Hindlimb muscle (tissue), 1 donor: ENCODE data around the gene ACBD4. TPM values are rescaled to one million over a fixed set of nuclear protein-coding genes. Genes with fewer than 3 reads are reported as not detected.

Experiments
- DNase-seq: peaks from one replicate; pipeline ENCODE4 v3.0.0-alpha.2; 2013
- polyA plus RNA-seq: library from polyadenylated mRNA; unstranded; fragments of 120-200 nt; gene quantifications from one replicate; pipeline ENCODE4 v1.2.1, GENCODE V29; 2013; ENCODE audit not compliant: insufficient read length

ACBD4 gene
- polyA plus RNA-seq, 1 donor, result 5.7 TPM

- no peak for DNase-seq
Observed at GRCh38 chr17:45138911-45139532, 3.5 kb downstream of the ACBD4 start.

DNA sequence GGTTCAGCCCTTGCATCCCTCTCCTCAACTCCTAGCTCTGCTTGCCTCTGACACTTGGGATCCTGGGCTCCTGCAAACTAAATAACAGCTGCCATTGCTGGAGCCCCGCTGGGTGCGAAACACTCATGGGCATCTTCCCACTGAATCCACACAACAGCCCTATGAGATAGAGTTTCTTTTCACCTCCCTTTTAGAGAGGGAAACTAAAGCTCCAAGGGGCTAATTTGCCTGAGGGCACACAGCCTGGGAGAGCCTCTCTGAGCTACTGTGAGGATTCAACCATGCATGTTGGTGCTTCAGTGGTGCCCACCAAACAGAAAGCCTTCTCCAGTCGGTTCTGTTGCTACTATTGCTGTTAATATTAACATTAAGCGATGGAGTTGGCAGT lies 4.0 kb downstream of the ACBD4 start:
- DNase-seq, result no peak

- no peak for DNase-seq
Observed at GRCh38 chr17:45143094-45143670, 7.7 kb downstream of the ACBD4 start.

- peak; percentile 82 for DNase-seq
Observed at GRCh38 chr17:45143767-45144198, 8.3 kb downstream of the ACBD4 start.

DNA sequence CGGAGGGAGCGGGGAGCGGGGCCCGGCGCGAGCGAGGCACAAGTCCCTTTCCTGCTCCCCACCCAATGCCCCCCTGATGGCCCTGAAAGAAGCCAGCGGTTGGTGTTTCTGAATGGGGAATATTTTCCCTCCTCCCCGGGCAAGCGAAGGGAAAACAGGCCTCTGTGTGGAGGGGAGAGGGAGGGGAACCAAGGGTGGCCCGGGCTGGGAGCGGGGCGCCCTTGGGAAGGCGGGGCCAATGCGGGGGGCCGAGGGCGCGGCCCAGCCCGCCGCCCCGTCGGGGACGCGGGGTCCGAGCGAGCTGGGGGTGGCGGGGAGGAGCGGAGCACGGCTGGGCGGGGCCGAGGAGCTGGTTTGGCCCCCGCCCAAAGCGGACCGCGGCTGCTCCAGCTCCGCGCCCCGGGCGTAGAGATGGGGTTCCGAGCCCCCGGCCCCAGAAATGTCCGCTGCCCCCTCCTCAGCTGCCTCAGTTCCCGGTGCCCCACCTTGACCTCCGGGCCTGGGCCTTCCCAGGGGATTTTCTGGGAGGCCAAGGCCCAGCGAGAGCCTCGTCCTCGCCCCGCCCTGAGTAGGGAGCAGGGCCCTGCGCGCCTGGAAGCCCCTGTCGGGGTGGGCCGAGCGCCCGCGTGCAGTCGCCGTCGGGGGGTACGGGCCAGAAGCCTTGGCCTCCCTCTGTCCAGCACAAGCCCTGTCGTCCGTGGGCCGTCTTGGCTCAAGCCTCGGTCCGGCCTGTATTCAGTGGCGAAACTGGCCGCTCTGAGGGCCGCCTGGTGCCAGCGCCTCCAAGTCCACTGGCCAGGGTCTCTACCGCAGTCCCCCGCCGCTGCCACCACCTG lies 8.9 kb downstream of the ACBD4 start:
- DNase-seq, result peak; percentile 64

DNA sequence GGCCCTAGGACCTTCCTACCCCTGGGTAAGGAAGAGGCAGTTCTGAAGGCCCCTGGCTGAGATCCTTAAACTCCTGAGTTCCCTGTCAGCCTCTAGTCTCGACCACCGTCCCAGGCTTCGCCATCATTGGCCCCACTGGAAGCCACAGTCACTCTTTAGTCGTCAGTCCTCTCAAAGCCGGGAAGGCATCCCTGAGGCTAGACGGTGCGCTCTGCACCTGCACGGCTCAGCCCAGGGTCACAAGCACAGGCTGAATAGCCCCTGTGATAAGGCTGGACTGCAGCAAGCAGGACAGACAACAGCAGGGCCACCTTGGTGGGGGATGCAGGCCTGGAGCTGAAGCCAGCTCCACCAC lies 9.5 kb downstream of the ACBD4 start:
- no peak for DNase-seq

- no peak for DNase-seq
Observed at GRCh38 chr17:45146166-45146565, 10.7 kb downstream of the ACBD4 start.

GRCh38 chr17:45146592-45146889 lies 11.1 kb downstream of the ACBD4 start:
- no peak for DNase-seq

GRCh38 chr17:45146890-45147580 lies 11.5 kb downstream of the ACBD4 start:
- peak; percentile 89 for DNase-seq

DNA sequence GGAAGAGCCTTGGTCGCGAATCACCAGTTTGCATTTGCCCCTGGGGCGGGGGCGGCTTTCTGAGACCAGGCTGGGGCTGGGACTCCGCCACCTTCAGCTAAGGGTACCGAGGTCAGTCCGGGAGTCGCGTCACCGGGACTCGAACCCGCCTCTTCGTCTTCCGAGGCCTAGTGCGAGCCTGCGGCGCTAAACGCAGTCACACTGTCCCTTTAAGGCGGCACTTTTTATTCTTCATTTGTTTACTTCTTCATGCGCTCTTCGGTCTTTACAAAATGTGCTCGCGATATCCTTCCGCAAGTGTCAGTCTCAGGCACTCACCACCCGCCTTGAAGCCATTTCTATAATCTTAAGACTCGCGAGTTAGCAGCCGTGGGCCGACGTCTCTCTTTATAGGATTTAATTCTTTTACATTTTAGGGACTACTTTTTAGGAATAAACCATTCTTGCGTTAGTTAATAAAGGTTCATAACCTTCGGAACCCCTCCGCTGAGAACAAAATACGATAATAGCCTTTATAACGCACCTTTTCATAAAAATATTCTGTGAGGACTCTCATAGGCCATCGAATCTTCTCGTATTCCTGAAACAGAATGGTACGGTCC lies 12.2 kb downstream of the ACBD4 start:
- DNase-seq, result peak; percentile 92

GRCh38 chr17:45148183-45149036 lies 12.9 kb downstream of the ACBD4 start, which contains the start of gene HEXIM1:
Gene HEXIM1, plus strand, starts transcription at chr17:45148475. Its CDS starts 716 bp downstream, at chr17:45149191.
- peak; percentile 100 for DNase-seq

DNA sequence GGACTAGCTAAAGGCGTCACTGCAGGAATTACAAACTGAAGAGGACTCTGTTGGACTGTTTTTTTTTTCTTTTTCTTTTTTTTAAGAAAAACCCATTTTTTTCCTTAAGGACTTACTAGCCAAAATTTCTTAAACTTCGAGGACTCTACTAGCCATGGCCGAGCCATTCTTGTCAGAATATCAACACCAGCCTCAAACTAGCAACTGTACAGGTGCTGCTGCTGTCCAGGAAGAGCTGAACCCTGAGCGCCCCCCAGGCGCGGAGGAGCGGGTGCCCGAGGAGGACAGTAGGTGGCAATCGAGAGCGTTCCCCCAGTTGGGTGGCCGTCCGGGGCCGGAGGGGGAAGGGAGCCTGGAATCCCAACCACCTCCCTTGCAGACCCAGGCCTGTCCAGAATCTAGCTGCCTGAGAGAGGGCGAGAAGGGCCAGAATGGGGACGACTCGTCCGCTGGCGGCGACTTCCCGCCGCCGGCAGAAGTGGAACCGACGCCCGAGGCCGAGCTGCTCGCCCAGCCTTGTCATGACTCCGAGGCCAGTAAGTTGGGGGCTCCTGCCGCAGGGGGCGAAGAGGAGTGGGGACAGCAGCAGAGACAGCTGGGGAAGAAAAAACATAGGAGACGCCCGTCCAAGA lies 13.7 kb downstream of the ACBD4 start:
- peak; percentile 92 for DNase-seq

GRCh38 chr17:45149669-45150664 lies 14.5 kb downstream of the ACBD4 start:
- peak; percentile 83 for DNase-seq

DNA sequence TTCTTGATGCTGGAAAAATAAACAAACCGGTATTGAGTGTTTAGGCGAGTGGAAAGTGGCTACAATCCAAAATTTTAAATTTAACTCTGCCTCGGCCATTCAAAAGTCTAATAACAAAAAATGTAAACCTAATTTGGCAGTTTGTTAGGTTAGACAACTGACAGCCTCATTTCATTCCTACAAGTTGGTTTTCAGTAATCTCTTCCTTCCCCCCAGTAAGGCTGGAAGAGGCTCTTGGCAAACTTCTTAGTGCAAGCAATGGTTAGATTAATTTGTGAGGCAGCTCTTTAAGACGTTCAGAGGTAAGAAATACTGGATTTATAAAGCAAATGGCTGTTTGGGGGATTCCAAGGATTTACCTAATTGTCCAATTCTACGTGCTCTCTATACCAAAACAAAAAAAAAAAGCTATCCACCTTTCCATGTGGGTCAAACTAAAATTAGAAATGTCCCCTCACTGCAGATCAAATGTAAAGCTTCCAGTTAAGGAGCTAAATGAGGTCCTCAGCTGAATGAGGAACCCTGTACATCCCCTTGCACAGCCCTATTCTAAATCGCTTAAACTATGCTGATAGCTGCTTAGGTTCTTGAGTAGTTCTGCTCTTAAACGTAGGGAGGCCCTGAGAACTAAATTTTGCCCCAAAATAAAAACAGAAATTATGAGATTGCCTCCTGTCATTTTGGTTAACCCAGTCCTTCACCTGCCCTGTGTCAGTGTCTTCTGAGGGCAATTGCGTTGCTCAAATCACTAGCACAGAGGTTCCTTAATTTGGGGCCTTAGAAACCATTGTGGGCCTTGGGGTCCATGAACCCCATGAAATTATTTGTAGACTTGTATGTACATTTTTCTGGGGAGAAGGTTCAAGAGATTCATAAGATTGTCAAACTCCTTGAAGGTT lies 15.7 kb downstream of the ACBD4 start:
- DNase-seq, result no peak

DNA sequence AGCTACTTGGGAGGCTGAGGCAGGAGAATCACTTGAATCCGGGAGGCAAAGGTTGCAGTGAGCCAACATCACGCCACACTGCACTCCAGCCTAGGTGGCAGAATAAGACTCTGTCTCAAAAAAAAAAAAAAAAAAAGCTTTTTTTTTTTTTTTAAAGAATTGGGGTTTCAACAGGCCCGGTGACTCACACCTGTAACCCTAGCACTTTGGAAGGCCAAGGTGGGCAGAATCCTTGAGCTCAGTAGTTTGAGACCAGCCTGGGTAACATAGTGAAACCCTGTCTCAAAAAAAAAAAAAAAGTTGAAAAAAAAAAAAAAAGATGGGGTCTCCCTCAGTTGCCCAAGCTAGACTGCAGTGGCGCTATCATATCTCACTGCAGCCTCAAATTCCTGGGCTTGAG lies 19.5 kb downstream of the ACBD4 start:
- no peak for DNase-seq

GRCh38 chr17:45155483-45155882 lies 20.0 kb downstream of the ACBD4 start:
- DNase-seq, result no peak

DNA sequence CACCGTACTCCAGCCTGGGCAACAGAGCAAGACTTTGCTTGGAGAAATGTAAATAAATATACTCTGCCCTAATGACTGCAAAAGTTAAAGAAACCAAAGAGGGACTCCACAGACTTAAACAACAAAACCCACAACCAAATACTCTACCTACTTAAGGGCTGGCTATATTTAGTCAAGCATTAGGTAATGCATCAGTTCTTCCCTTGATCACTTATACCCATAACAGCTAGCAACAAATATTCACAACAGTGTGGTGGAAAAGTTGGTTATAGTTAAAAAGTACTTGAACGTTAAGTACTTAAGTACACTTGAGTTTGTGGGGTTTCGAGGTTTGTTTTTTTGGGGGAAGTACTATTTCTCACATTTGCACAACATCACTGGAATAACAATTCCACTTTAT lies 20.8 kb downstream of the ACBD4 start:
- DNase-seq, result no peak

- DNase-seq, result peak; percentile 78
Observed at GRCh38 chr17:45160447-45161287, 25.2 kb downstream of the ACBD4 start.
